HEK293 (cell line): ENCODE data around the gene CUEDC1.
A peak's percentile ranks its signal among the peaks of the same experiment; 100 is the strongest.

Source experiments
- CTCF ChIP-seq: fragments of 450-650 bp; formaldehyde crosslinking; IDR thresholded peaks from 2 replicates; pipeline ENCODE4 v1.5.1; 2016; ENCODE audit warnings: missing biosample characterization, missing genetic modification characterization
- MYNN ChIP-seq: fragments of 450-650 bp; formaldehyde crosslinking; IDR thresholded peaks from 2 replicates; pipeline ENCODE4 v1.5.1; 2016; ENCODE audit warnings: missing biosample characterization, missing genetic modification characterization, borderline replicate concordance
- OSR2 ChIP-seq: fragments of 450-650 bp; formaldehyde crosslinking; IDR thresholded peaks from 2 replicates; pipeline ENCODE4 v1.5.1; 2016; ENCODE audit warnings: missing biosample characterization, missing genetic modification characterization
- REST ChIP-seq: fragments of 450-650 bp; formaldehyde crosslinking; IDR thresholded peaks from 2 replicates; pipeline ENCODE4 v1.5.1; 2016; ENCODE audit warnings: missing biosample characterization, missing genetic modification characterization
- ZEB2 ChIP-seq: fragments of 450-650 bp; formaldehyde crosslinking; IDR thresholded peaks from 2 replicates; pipeline ENCODE4 v1.5.1; 2016; ENCODE audit warnings: missing biosample characterization, missing genetic modification characterization
- ZFP37 ChIP-seq: fragments of 450-650 bp; formaldehyde crosslinking; IDR thresholded peaks from 2 replicates; pipeline ENCODE4 v1.5.1; 2016; ENCODE audit warnings: missing biosample characterization, missing genetic modification characterization
- ZNF560 ChIP-seq: fragments of 450-650 bp; formaldehyde crosslinking; IDR thresholded peaks from 2 replicates; pipeline ENCODE4 v1.5.1; 2017; ENCODE audit warnings: missing biosample characterization, missing genetic modification characterization, borderline replicate concordance
- ZNF707 ChIP-seq: fragments of 450-650 bp; formaldehyde crosslinking; IDR thresholded peaks from 2 replicates; pipeline ENCODE4 v1.5.1; 2016; ENCODE audit warnings: missing biosample characterization, missing genetic modification characterization
- TF ChIP-seq, protein P1 (sequence below): sonication (generic); formaldehyde crosslinking; IDR thresholded peaks from 2 replicates; pipeline ENCODE4 v1.8.1; 2022; ENCODE audit warnings: mild to moderate bottlenecking, moderate library complexity, missing genetic modification reagents
- TF ChIP-seq, protein P2 (sequence below): fragments of 450-650 bp; formaldehyde crosslinking; IDR thresholded peaks from 2 replicates; pipeline ENCODE4 v1.5.1; 2017; ENCODE audit warnings: missing biosample characterization, missing genetic modification characterization
- TF ChIP-seq, protein P3 (sequence below): fragments of 450-650 bp; formaldehyde crosslinking; IDR thresholded peaks from 2 replicates; pipeline ENCODE4 v1.5.1; 2016; ENCODE audit warnings: missing biosample characterization, missing genetic modification characterization

- TF ChIP-seq, protein P1, sequence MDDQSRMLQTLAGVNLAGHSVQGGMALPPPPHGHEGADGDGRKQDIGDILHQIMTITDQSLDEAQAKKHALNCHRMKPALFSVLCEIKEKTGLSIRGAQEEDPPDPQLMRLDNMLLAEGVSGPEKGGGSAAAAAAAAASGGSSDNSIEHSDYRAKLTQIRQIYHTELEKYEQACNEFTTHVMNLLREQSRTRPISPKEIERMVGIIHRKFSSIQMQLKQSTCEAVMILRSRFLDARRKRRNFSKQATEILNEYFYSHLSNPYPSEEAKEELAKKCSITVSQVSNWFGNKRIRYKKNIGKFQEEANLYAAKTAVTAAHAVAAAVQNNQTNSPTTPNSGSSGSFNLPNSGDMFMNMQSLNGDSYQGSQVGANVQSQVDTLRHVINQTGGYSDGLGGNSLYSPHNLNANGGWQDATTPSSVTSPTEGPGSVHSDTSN = no peak
- TF ChIP-seq REST (no peak), CTCF (tag by site-specific recombination) (no peak), ZFP37 (tag by site-specific recombination) (no peak), ZEB2 (tag by site-specific recombination) (no peak), ZNF560 (no peak), MYNN (tag by site-specific recombination) (no peak), ZNF707 (tag by site-specific recombination) (no peak), OSR2 (tag by site-specific recombination) (peak; percentile 80)
- TF ChIP-seq, protein P2, sequence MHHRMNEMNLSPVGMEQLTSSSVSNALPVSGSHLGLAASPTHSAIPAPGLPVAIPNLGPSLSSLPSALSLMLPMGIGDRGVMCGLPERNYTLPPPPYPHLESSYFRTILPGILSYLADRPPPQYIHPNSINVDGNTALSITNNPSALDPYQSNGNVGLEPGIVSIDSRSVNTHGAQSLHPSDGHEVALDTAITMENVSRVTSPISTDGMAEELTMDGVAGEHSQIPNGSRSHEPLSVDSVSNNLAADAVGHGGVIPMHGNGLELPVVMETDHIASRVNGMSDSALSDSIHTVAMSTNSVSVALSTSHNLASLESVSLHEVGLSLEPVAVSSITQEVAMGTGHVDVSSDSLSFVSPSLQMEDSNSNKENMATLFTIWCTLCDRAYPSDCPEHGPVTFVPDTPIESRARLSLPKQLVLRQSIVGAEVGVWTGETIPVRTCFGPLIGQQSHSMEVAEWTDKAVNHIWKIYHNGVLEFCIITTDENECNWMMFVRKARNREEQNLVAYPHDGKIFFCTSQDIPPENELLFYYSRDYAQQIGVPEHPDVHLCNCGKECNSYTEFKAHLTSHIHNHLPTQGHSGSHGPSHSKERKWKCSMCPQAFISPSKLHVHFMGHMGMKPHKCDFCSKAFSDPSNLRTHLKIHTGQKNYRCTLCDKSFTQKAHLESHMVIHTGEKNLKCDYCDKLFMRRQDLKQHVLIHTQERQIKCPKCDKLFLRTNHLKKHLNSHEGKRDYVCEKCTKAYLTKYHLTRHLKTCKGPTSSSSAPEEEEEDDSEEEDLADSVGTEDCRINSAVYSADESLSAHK (tag by site-specific recombination) = peak; percentile 53; the same call in 1 of the 2 replicates
- TF ChIP-seq, protein P3, sequence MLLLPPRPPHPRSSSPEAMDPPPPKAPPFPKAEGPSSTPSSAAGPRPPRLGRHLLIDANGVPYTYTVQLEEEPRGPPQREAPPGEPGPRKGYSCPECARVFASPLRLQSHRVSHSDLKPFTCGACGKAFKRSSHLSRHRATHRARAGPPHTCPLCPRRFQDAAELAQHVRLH (tag by site-specific recombination) = no peak
Measured at GRCh38 chr17:57924677-57925076, 30.5 kb downstream of the CUEDC1 start.
